CD4-positive, alpha-beta T cell treated with Interferon alpha-2 for 1 hour (primary cell): Measurements from ENCODE around the gene HUNK.

Source experiments
- DNase-seq, 2 donors: peaks; one replicate each; pipeline ENCODE4 v3.0.0-alpha.2; 2020 to 2022

The HUNK gene

GRCh38 chr21:31967334-31967733, 94.5 kb downstream of the HUNK start:
- no peak for DNase-seq

GRCh38 chr21:31972622-31973021, 99.8 kb downstream of the HUNK start:
- DNase-seq, result no peak

- DNase-seq, result no peak
Observed at GRCh38 chr21:31973402-31973944, 100.7 kb downstream of the HUNK start.

GRCh38 chr21:31974454-31974985, 101.7 kb downstream of the HUNK start:
- DNase-seq, result peak; percentile 7 to 51

- DNase-seq, result no peak
Observed at GRCh38 chr21:31975491-31975890, 102.7 kb downstream of the HUNK start.

- DNase-seq, result no peak
Observed at GRCh38 chr21:31977816-31978215, 105.0 kb downstream of the HUNK start.

GRCh38 chr21:31983120-31983519, 110.3 kb downstream of the HUNK start:
- DNase-seq, result no peak

- no peak for DNase-seq
Observed at GRCh38 chr21:31983554-31983953, 110.7 kb downstream of the HUNK start.

GRCh38 chr21:31985398-31985797, 112.6 kb downstream of the HUNK start:
- no peak for DNase-seq

GRCh38 chr21:31986035-31986856, 113.4 kb downstream of the HUNK start:
- DNase-seq, result no peak

- no peak for DNase-seq
Observed at GRCh38 chr21:31987696-31988095, 114.9 kb downstream of the HUNK start.

GRCh38 chr21:31988492-31989290, 115.9 kb downstream of the HUNK start:
- no peak for DNase-seq

GRCh38 chr21:31991356-31992331, 118.8 kb downstream of the HUNK start:
- DNase-seq, result no peak

- DNase-seq, result no peak
Observed at GRCh38 chr21:31992391-31992790, 119.6 kb downstream of the HUNK start.

- DNase-seq, result no peak
Observed at GRCh38 chr21:31993826-31994825, 121.3 kb downstream of the HUNK start.

GRCh38 chr21:31997191-31997590, 124.4 kb downstream of the HUNK start:
- no peak for DNase-seq

- DNase-seq, result no peak
Observed at GRCh38 chr21:31999810-32000468, 127.1 kb downstream of the HUNK start.

- no peak for DNase-seq
Observed at GRCh38 chr21:32001390-32001789, 128.6 kb downstream of the HUNK start.

GRCh38 chr21:32003411-32003810, 130.6 kb downstream of the HUNK start:
- no peak for DNase-seq

- no peak for DNase-seq
Observed at GRCh38 chr21:32004291-32004690, 131.5 kb downstream of the HUNK start.
